Sigmoid colon (tissue), 7 donors: ENCODE data around the gene RPS16. TPM values are rescaled to one million over a fixed set of nuclear protein-coding genes. Genes with fewer than 3 reads are reported as not detected.
"Not testable (repeated sequence)": the region's sequence is repeated elsewhere in the genome, so short reads cannot be mapped to it uniquely, and the experiment has no call there.

Experiments
- DNase-seq: peaks from one replicate; pipeline ENCODE4 v3.0.0-alpha.2; 2019
- H3K27ac ChIP-seq, 4 donors: fragments of 200-600 bp; sonication (generic); one replicate each; pipeline ENCODE4 v1.5.1; 2016 to 2019; ENCODE audit warnings: mild to moderate bottlenecking in 1 of 4
- H3K27me3 ChIP-seq, 3 donors: fragments of 200-600 bp; sonication (generic); one replicate each; pipeline ENCODE4 v1.5.1; 2019; ENCODE audit warnings: mild to moderate bottlenecking in 1 of 3
- H3K36me3 ChIP-seq, 4 donors: fragments of 200-600 bp; sonication (generic); one replicate each; pipeline ENCODE4 v1.5.1; 2016 to 2019
- H3K4me1 ChIP-seq, 4 donors: fragments of 200-600 bp; sonication (generic); one replicate each; pipeline ENCODE4 v1.5.1; 2017 to 2019
- H3K4me3 ChIP-seq, 4 donors: fragments of 200-600 bp; sonication (generic); one replicate each; pipeline ENCODE4 v1.5.1; 2017 to 2019; ENCODE audit warnings: mild to moderate bottlenecking in 2 of 4, moderate library complexity in 1 of 4
- H3K9me3 ChIP-seq, 4 donors: fragments of 200-600 bp in 3 of 4; sonication (generic) in 3 of 4; one replicate each; pipeline versions ENCODE4 v1.5.1 to v1.6.1; 2013 to 2019
- CTCF ChIP-seq, 4 experiments: fragments of 450-650 bp in 3 of 4; fragments of 200-600 bp in 1 of 4; IDR thresholded peaks; one replicate each; pipeline ENCODE4 v1.5.1; 2016 to 2019; ENCODE audit warnings: antibody characterized with exemption in 4 of 4, mild to moderate bottlenecking in 3 of 4, moderate library complexity in 2 of 4
- EP300 ChIP-seq, 4 donors: sonication (generic); formaldehyde crosslinking; IDR thresholded peaks; one replicate each; pipeline ENCODE4 v1.6.1; 2017; ENCODE audit warnings: antibody characterized with exemption in 4 of 4
- POLR2A ChIP-seq, 2 donors: fragments of 450-650 bp; IDR thresholded peaks; one replicate each; pipeline ENCODE4 v1.6.1; 2016; ENCODE audit warnings: antibody characterized with exemption in 2 of 2, mild to moderate bottlenecking in 2 of 2, moderate library complexity in 2 of 2
- POLR2AphosphoS5 ChIP-seq, 4 donors: sonication (generic); formaldehyde crosslinking; IDR thresholded peaks; one replicate each; pipeline ENCODE4 v1.6.1; 2017; ENCODE audit warnings: antibody characterized with exemption in 4 of 4
- WGBS, 2 donors: extraction: QIAGEN DNeasy Blood & Tissue Kit; methylation state at CpG; one replicate each; pipeline ENCODE4 v1.1.7; 2013; 5-methylcytosine and 5-hydroxymethylcytosine counted together
- intact Hi-C: fragments of 100-400 bp; cut with DNase I; formaldehyde crosslinking; loops from one replicate; pipeline ENCODE4 v1.15.1; 2023
- polyA plus RNA-seq, 3 donors: library from polyadenylated mRNA; stranded (reverse); fragments of 200-250 nt; gene quantifications; one replicate each; pipeline ENCODE4 v1.2.3, GENCODE V29; 2013
- total RNA-seq, 4 donors: library from RNA; depleted of rRNA; stranded (reverse); fragments of >200 nt; gene quantifications; one replicate each; pipeline ENCODE4 v1.1.0, GENCODE V29; 2016
- donor health status: healthy with polysubstance abuse.
- donor health status: Bipolar disorder and iron deficiency.
- donor health status: healthy.

The RPS16 gene
- total and polyA plus RNA-seq, 7 donors = 1,648 to 4,564 (median 2,918) TPM

GRCh38 chr19:39480337-39481228 is 44.8 kb upstream of the RPS16 start, which contains the start of gene TIMM50:
Gene TIMM50 (plus strand): TSS chr19:39480838. CDS start chr19:39480854, 16 bp downstream.
- H3K9me3 ChIP-seq = no peaks in the 10 kb centered on the region
- intact Hi-C loops = loop anchor here (2.0 to 5.0 kb wide), 3 partner anchors 36 to 88 kb away; partner anchors contain the start of genes EID2B, MED29, PAF1 and SUPT5H

GRCh38 chr19:39479916-39480315 is 44.2 kb upstream of the RPS16 start:
- peak overlapping the region; percentile 81 to 86 (median 84) for H3K27ac ChIP-seq
- intact Hi-C loops = loop anchor here (2.0 to 5.0 kb wide), 3 partner anchors 35 to 88 kb away; partner anchors contain the start of genes EID2B, MED29, PAF1 and SUPT5H
- peaks cover 0 to 21% (median 19%) of the 10 kb centered on the region in 4 donors for H3K4me1 ChIP-seq
- H3K9me3 ChIP-seq = no peaks in the 10 kb centered on the region
- no peak for DNase-seq
- H3K27me3 ChIP-seq = no peaks in the 10 kb centered on the region
- peaks cover under 1 to 31% (median 17%) of the 10 kb centered on the region in 4 donors for H3K36me3 ChIP-seq
- H3K4me3 ChIP-seq = peak overlapping the region; percentile 81 to 96 (median 93)
- no peak for TF ChIP-seq CTCF (IDR thresholded peaks at IDR 0.05)
- TF ChIP-seq POLR2AphosphoS5 (IDR thresholded peaks at IDR 0.05) = no peak
- TF ChIP-seq EP300 (IDR thresholded peaks at IDR 0.05) = no peak
- no peak for TF ChIP-seq POLR2A (IDR thresholded peaks at IDR 0.05)
- 53 to 69% methylated on average over 10 of the region's 10 CpGs for WGBS, 2 donors

More at GRCh38 chr19:39480337-39481228, 44.8 kb upstream of the RPS16 start, which contains the start of gene TIMM50:
- peak; percentile 97 for DNase-seq
- Histone ChIP-seq H3K4me3 (peak within 1 kb of the TSS; percentile 81 to 96 (median 93)), H3K36me3 (peaks cover 0 to 35% (median 19%) of the 10 kb centered on the region in 4 donors), H3K27me3 (no peaks in the 10 kb centered on the region), H3K27ac (peak within 1 kb of the TSS; percentile 81 to 86 (median 84)), H3K4me1 (peaks cover 0 to 21% (median 19%) of the 10 kb centered on the region in 4 donors)
- peak; percentile 41 to 43 for TF ChIP-seq POLR2A (IDR thresholded peaks at IDR 0.05)
- TF ChIP-seq POLR2AphosphoS5 (IDR thresholded peaks at IDR 0.05) = peak; percentile 82 to 89 (median 83)
- TF ChIP-seq EP300 (IDR thresholded peaks at IDR 0.05) = no peak
- no peak for TF ChIP-seq CTCF (IDR thresholded peaks at IDR 0.05)
- WGBS, 2 donors = 1% methylated on average over 62 of the region's 62 CpGs

GRCh38 chr19:39479319-39479801 is 43.6 kb upstream of the RPS16 start:
- H3K4me3 ChIP-seq, H3K9me3 ChIP-seq, DNase-seq, H3K27me3 ChIP-seq, intact Hi-C loops: not testable (repeated sequence)
- peaks cover 0 to 21% (median 19%) of the 10 kb centered on the region in 4 donors for H3K4me1 ChIP-seq
- 84 to 86% methylated on average over 11 of the region's 11 CpGs for WGBS, 2 donors
- peaks cover 6 to 32% (median 22%) of the 10 kb centered on the region in 4 donors for H3K36me3 ChIP-seq
- peak overlapping the region in 1 of 4 donors; percentile 83 for H3K27ac ChIP-seq

GRCh38 chr19:39475748-39476147 is 40.0 kb upstream of the RPS16 start:
- 96% methylated on average over 2 of the region's 2 CpGs for WGBS, 2 donors
- Histone ChIP-seq H3K36me3 (peaks cover 41 to 59% (median 50%) of the 10 kb centered on the region in 4 donors), H3K27ac (no peak overlapping the region), H3K27me3 (no peaks in the 10 kb centered on the region), H3K4me1 (peaks cover 0 to 9% (median 7%) of the 10 kb centered on the region in 4 donors), H3K9me3 (no peaks in the 10 kb centered on the region), H3K4me3 (no peak overlapping the region)
- DNase-seq = no peak
- TF ChIP-seq CTCF (IDR thresholded peaks at IDR 0.05) = no peak
- TF ChIP-seq POLR2A (IDR thresholded peaks at IDR 0.05) = no peak
- no peak for TF ChIP-seq POLR2AphosphoS5 (IDR thresholded peaks at IDR 0.05)
- TF ChIP-seq EP300 (IDR thresholded peaks at IDR 0.05) = no peak
- intact Hi-C loops = no loop called here

GRCh38 chr19:39474139-39474620 is 38.4 kb upstream of the RPS16 start:
- 51 to 59% methylated on average over 9 of the region's 9 CpGs for WGBS, 2 donors
- H3K27me3 ChIP-seq = no peaks in the 10 kb centered on the region
- H3K4me1 ChIP-seq = no peaks in the 10 kb centered on the region
- TF ChIP-seq CTCF (IDR thresholded peaks at IDR 0.05) (peak; percentile 52 to 79 (median 62)), POLR2AphosphoS5 (IDR thresholded peaks at IDR 0.05) (no peak)
- H3K36me3 ChIP-seq = peaks cover 48 to 74% (median 66%) of the 10 kb centered on the region in 4 donors
- peak; percentile 79 for DNase-seq
- no peaks in the 10 kb centered on the region for H3K9me3 ChIP-seq
- peak overlapping the region in 2 of 4 donors; percentile 12 to 53 for H3K27ac ChIP-seq
- H3K4me3 ChIP-seq = no peak overlapping the region
- intact Hi-C loops = no loop called here
